H1 (cell line): Measurements from ENCODE around the gene HLF. TPM values are rescaled to one million over a fixed set of nuclear protein-coding genes. Genes with fewer than 3 reads are reported as not detected.

Experiments used
- SP1 ChIP-seq: IDR thresholded peaks from 2 replicates; pipeline ENCODE4 v1.6.1; 2011; ENCODE audit warnings: low read depth, low read length
- polyA plus RNA-seq, 7 experiments: library from polyadenylated mRNA; depleted of rRNA in 3 of 7; stranded (reverse) in 5 of 7; unstranded in 2 of 7; fragments of >200 nt in 5 of 7; fragments of 200-250 nt in 2 of 7; gene quantifications; 1 replicate in 5 of 7; 2 replicates in 1 of 7; 4 replicates in 1 of 7; pipeline versions ENCODE4 v1.2.1 to v1.2.3, GENCODE V29; 2011 to 2013; ENCODE audit warnings: missing spikeins in 2 of 7, mixed read lengths in 2 of 7
- total RNA-seq: library from RNA; stranded (reverse); fragmentation: NEBNext Ultra II Directional; extraction: Animal tissue kit (Norgen Biotek cat#: 25700); gene quantifications from 2 replicates; pipeline ENCODE4 v1.2.1, GENCODE V29; 2021
- TF ChIP-seq, protein P1 (sequence below): fragments of 300-600 bp; sonication (generic); IDR thresholded peaks from 2 replicates; pipeline ENCODE4 v1.7.1; 2012; ENCODE audit warnings: low read length, moderate library complexity, mild to moderate bottlenecking, inconsistent platforms; ENCODE audit not compliant: insufficient replicate concordance
- TF ChIP-seq, protein P2 (sequence below), 3 experiments: IDR thresholded peaks; 1 replicate in 2 of 3; 2 replicates in 1 of 3; pipeline versions ENCODE4 v1.5.1 to v1.6.1; 2011; ENCODE audit warnings: low read length in 3 of 3, mild to moderate bottlenecking in 3 of 3, inconsistent platforms in 2 of 3, low read depth in 1 of 3, moderate library complexity in 1 of 3; ENCODE audit not compliant: insufficient read depth in 1 of 3; ENCODE audit errors: control extremely low read depth in 1 of 3

HLF gene
- total and polyA plus RNA-seq, 2 of the 8 experiments (the other 6 are each of a cell fraction or from before 2014, with no cell fraction given): 0.39 to 0.60 TPM

DNA sequence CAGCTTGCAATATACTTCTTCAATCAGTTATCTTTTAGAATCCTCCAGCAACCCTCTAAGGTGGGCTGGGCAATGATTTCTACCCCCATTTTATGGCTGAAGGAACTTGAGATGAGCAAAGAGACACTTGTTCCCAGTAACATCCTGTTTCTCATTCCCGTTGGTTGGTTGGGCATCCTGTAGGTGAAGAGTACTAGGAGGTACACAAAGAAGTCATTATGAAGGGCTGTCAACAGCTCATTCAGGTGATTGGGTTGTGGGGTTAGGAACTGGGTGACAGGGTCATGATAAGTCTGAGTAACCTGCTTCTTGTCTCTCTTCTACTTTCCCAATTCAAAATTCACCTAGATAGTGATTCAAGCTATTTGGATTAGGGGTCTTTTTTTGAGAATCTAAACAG, 80.4 kb downstream of the HLF start (continued):
- TF ChIP-seq, protein P1, sequence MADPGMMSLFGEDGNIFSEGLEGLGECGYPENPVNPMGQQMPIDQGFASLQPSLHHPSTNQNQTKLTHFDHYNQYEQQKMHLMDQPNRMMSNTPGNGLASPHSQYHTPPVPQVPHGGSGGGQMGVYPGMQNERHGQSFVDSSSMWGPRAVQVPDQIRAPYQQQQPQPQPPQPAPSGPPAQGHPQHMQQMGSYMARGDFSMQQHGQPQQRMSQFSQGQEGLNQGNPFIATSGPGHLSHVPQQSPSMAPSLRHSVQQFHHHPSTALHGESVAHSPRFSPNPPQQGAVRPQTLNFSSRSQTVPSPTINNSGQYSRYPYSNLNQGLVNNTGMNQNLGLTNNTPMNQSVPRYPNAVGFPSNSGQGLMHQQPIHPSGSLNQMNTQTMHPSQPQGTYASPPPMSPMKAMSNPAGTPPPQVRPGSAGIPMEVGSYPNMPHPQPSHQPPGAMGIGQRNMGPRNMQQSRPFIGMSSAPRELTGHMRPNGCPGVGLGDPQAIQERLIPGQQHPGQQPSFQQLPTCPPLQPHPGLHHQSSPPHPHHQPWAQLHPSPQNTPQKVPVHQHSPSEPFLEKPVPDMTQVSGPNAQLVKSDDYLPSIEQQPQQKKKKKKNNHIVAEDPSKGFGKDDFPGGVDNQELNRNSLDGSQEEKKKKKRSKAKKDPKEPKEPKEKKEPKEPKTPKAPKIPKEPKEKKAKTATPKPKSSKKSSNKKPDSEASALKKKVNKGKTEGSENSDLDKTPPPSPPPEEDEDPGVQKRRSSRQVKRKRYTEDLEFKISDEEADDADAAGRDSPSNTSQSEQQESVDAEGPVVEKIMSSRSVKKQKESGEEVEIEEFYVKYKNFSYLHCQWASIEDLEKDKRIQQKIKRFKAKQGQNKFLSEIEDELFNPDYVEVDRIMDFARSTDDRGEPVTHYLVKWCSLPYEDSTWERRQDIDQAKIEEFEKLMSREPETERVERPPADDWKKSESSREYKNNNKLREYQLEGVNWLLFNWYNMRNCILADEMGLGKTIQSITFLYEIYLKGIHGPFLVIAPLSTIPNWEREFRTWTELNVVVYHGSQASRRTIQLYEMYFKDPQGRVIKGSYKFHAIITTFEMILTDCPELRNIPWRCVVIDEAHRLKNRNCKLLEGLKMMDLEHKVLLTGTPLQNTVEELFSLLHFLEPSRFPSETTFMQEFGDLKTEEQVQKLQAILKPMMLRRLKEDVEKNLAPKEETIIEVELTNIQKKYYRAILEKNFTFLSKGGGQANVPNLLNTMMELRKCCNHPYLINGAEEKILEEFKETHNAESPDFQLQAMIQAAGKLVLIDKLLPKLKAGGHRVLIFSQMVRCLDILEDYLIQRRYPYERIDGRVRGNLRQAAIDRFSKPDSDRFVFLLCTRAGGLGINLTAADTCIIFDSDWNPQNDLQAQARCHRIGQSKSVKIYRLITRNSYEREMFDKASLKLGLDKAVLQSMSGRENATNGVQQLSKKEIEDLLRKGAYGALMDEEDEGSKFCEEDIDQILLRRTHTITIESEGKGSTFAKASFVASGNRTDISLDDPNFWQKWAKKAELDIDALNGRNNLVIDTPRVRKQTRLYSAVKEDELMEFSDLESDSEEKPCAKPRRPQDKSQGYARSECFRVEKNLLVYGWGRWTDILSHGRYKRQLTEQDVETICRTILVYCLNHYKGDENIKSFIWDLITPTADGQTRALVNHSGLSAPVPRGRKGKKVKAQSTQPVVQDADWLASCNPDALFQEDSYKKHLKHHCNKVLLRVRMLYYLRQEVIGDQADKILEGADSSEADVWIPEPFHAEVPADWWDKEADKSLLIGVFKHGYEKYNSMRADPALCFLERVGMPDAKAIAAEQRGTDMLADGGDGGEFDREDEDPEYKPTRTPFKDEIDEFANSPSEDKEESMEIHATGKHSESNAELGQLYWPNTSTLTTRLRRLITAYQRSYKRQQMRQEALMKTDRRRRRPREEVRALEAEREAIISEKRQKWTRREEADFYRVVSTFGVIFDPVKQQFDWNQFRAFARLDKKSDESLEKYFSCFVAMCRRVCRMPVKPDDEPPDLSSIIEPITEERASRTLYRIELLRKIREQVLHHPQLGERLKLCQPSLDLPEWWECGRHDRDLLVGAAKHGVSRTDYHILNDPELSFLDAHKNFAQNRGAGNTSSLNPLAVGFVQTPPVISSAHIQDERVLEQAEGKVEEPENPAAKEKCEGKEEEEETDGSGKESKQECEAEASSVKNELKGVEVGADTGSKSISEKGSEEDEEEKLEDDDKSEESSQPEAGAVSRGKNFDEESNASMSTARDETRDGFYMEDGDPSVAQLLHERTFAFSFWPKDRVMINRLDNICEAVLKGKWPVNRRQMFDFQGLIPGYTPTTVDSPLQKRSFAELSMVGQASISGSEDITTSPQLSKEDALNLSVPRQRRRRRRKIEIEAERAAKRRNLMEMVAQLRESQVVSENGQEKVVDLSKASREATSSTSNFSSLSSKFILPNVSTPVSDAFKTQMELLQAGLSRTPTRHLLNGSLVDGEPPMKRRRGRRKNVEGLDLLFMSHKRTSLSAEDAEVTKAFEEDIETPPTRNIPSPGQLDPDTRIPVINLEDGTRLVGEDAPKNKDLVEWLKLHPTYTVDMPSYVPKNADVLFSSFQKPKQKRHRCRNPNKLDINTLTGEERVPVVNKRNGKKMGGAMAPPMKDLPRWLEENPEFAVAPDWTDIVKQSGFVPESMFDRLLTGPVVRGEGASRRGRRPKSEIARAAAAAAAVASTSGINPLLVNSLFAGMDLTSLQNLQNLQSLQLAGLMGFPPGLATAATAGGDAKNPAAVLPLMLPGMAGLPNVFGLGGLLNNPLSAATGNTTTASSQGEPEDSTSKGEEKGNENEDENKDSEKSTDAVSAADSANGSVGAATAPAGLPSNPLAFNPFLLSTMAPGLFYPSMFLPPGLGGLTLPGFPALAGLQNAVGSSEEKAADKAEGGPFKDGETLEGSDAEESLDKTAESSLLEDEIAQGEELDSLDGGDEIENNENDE: no peak
- TF ChIP-seq, protein P2, sequence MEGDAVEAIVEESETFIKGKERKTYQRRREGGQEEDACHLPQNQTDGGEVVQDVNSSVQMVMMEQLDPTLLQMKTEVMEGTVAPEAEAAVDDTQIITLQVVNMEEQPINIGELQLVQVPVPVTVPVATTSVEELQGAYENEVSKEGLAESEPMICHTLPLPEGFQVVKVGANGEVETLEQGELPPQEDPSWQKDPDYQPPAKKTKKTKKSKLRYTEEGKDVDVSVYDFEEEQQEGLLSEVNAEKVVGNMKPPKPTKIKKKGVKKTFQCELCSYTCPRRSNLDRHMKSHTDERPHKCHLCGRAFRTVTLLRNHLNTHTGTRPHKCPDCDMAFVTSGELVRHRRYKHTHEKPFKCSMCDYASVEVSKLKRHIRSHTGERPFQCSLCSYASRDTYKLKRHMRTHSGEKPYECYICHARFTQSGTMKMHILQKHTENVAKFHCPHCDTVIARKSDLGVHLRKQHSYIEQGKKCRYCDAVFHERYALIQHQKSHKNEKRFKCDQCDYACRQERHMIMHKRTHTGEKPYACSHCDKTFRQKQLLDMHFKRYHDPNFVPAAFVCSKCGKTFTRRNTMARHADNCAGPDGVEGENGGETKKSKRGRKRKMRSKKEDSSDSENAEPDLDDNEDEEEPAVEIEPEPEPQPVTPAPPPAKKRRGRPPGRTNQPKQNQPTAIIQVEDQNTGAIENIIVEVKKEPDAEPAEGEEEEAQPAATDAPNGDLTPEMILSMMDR (IDR thresholded peaks at IDR 0.05; ENCODE audit: control extremely low read depth in 1 of 3, insufficient read depth in 1 of 3, low read depth in 1 of 3, low read length in 3 of 3): no peak
- no peak for TF ChIP-seq SP1
